Measurements from ENCODE around the gene EXPH5. TPM values are rescaled to one million over a fixed set of nuclear protein-coding genes. Genes with fewer than 3 reads are reported as not detected.
A peak's percentile ranks its signal among the peaks of the same experiment; 100 is the strongest.

EXPH5 gene
- total RNA-seq, 6 experiments from 2014 or later = 0.14 to 0.91 (median 0.47) TPM

GRCh38 chr11:108593923-108594434, 411 bp upstream of the EXPH5 start:
- TF ChIP-seq, protein P1, sequence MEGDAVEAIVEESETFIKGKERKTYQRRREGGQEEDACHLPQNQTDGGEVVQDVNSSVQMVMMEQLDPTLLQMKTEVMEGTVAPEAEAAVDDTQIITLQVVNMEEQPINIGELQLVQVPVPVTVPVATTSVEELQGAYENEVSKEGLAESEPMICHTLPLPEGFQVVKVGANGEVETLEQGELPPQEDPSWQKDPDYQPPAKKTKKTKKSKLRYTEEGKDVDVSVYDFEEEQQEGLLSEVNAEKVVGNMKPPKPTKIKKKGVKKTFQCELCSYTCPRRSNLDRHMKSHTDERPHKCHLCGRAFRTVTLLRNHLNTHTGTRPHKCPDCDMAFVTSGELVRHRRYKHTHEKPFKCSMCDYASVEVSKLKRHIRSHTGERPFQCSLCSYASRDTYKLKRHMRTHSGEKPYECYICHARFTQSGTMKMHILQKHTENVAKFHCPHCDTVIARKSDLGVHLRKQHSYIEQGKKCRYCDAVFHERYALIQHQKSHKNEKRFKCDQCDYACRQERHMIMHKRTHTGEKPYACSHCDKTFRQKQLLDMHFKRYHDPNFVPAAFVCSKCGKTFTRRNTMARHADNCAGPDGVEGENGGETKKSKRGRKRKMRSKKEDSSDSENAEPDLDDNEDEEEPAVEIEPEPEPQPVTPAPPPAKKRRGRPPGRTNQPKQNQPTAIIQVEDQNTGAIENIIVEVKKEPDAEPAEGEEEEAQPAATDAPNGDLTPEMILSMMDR (IDR thresholded peaks at IDR 0.05) = no peak
- Mint-ChIP-seq H3K4me3 (peak overlapping the region; percentile 92), H3K36me3 (ENCODE audit: low read depth) (no peaks in the 10 kb centered on the region), H3K27ac (no peak overlapping the region), H3K4me1 (ENCODE audit: low read depth) (peaks cover 33% of the 10 kb centered on the region), H3K9me3 (no peaks in the 10 kb centered on the region), H3K27me3 (ENCODE audit: insufficient read depth) (peaks cover 25% of the 10 kb centered on the region)
- DNase-seq = no peak

GRCh38 chr11:108592591-108593213, 866 bp downstream of the EXPH5 start:
- H3K27me3 Mint-ChIP-seq (ENCODE audit: insufficient read depth) = peaks cover 18% of the 10 kb centered on the region
- DNase-seq = no peak
- H3K9me3 Mint-ChIP-seq = no peaks in the 10 kb centered on the region
- H3K27ac Mint-ChIP-seq = no peak overlapping the region
- peak overlapping the region; percentile 92 for H3K4me3 Mint-ChIP-seq
- TF ChIP-seq, protein P1 (IDR thresholded peaks at IDR 0.05) = no peak
- peaks cover 30% of the 10 kb centered on the region for H3K4me1 Mint-ChIP-seq (ENCODE audit: low read depth)
- H3K36me3 Mint-ChIP-seq (ENCODE audit: low read depth) = no peaks in the 10 kb centered on the region

GRCh38 chr11:108591893-108592292, 1.7 kb downstream of the EXPH5 start:
- Mint-ChIP-seq H3K27ac (no peak overlapping the region), H3K4me3 (no peak overlapping the region), H3K27me3 (ENCODE audit: insufficient read depth) (peaks cover 18% of the 10 kb centered on the region), H3K9me3 (no peaks in the 10 kb centered on the region), H3K36me3 (ENCODE audit: low read depth) (no peaks in the 10 kb centered on the region), H3K4me1 (ENCODE audit: low read depth) (peaks cover 25% of the 10 kb centered on the region)
- DNase-seq = no peak
- TF ChIP-seq, protein P1 (IDR thresholded peaks at IDR 0.05) = no peak

- H3K36me3 Mint-ChIP-seq (ENCODE audit: low read depth) = no peaks in the 10 kb centered on the region
- no peak overlapping the region for H3K27ac Mint-ChIP-seq
- DNase-seq = no peak
- peaks cover 12% of the 10 kb centered on the region for H3K27me3 Mint-ChIP-seq (ENCODE audit: insufficient read depth)
- no peak overlapping the region for H3K4me3 Mint-ChIP-seq
- no peaks in the 10 kb centered on the region for H3K9me3 Mint-ChIP-seq
- H3K4me1 Mint-ChIP-seq (ENCODE audit: low read depth) = peaks cover 31% of the 10 kb centered on the region
- TF ChIP-seq, protein P1 (IDR thresholded peaks at IDR 0.05) = no peak
Measured at GRCh38 chr11:108589136-108589535, 4.4 kb downstream of the EXPH5 start.

GRCh38 chr11:108588287-108588686, 5.3 kb downstream of the EXPH5 start:
- no peak for DNase-seq
- Mint-ChIP-seq H3K27me3 (ENCODE audit: insufficient read depth) (peaks cover 12% of the 10 kb centered on the region), H3K4me1 (ENCODE audit: low read depth) (peaks cover 22% of the 10 kb centered on the region), H3K27ac (no peak overlapping the region), H3K4me3 (no peak overlapping the region), H3K36me3 (ENCODE audit: low read depth) (no peaks in the 10 kb centered on the region), H3K9me3 (no peaks in the 10 kb centered on the region)
- TF ChIP-seq, protein P1 (IDR thresholded peaks at IDR 0.05) = no peak
